GM23338 (cell line): ENCODE data around the gene PACS1.

Experiments used
- CREB1 ChIP-seq: fragments of 250-450 bp; sonication (Bioruptor Pico); IDR thresholded peaks from 2 replicates; pipeline ENCODE4 v1.5.0; 2020; ENCODE audit warnings: low read depth, mild to moderate bottlenecking, moderate library complexity
- CTCF ChIP-seq, 2 experiments: fragments of 200-600 bp in 1 of 2; sonication (generic) in 1 of 2; conservative IDR thresholded peaks; 2 replicates each; pipeline versions ENCODE4 v1.5.1 to v1.6.1; 2016 to 2017; ENCODE audit warnings: antibody characterized with exemption in 2 of 2, low read depth in 2 of 2, mild to moderate bottlenecking in 2 of 2, moderate library complexity in 1 of 2
- EZH2 ChIP-seq: fragments of 200-600 bp; sonication (generic); IDR thresholded peaks from one replicate; pipeline ENCODE4 v1.8.0; 2017; ENCODE audit warnings: antibody characterized with exemption, mild to moderate bottlenecking, low read depth; ENCODE audit not compliant: unreplicated experiment
- EZH2phosphoT487 ChIP-seq: fragments of 200-600 bp; sonication (generic); IDR thresholded peaks from one replicate; pipeline ENCODE4 v1.8.1; 2018; ENCODE audit warnings: antibody characterized with exemption; ENCODE audit not compliant: unreplicated experiment
- JUNB ChIP-seq: IDR thresholded peaks from one replicate; pipeline ENCODE4 v1.6.1; 2016; ENCODE audit warnings: antibody characterized with exemption; ENCODE audit not compliant: unreplicated experiment
- POLR2AphosphoS5 ChIP-seq: IDR thresholded peaks from 2 replicates; pipeline ENCODE4 v1.6.1; 2016; ENCODE audit warnings: antibody characterized with exemption, low read depth
- REST ChIP-seq: IDR thresholded peaks from one replicate; pipeline ENCODE4 v1.6.1; 2018; ENCODE audit warnings: antibody characterized with exemption; ENCODE audit not compliant: unreplicated experiment
- ZNF331 ChIP-seq: fragments of 250-450 bp; sonication (Bioruptor Pico); IDR thresholded peaks from 2 replicates; pipeline ENCODE4 v1.5.0; 2020; ENCODE audit warnings: low read depth, mild to moderate bottlenecking, moderate library complexity

GRCh38 chr11:66178183-66178582, 108.1 kb downstream of the PACS1 start:
- TF ChIP-seq EZH2 (no peak), CTCF (conservative IDR thresholded peaks at IDR 0.05; ENCODE audit: low read depth in 2 of 2) (no peak), REST (no peak), POLR2AphosphoS5 (no peak), EZH2phosphoT487 (no peak), JUNB (no peak), ZNF331 (no peak), CREB1 (CRISPR knock-in tag) (no peak)
